Skin of body (tissue), 3 donors: Measurements from ENCODE around the gene WIPF1. TPM values are rescaled to one million over a fixed set of nuclear protein-coding genes. Genes with fewer than 3 reads are reported as not detected.

Source experiments
- DNase-seq: peaks from one replicate; lab custom pipeline; 2025; lab: John Stamatoyannopoulos, UW
- small RNA-seq: library from RNA; depleted of rRNA; stranded (forward); fragments of <200 nt; gene quantifications from one replicate; pipeline ENCODE3, GENCODE V24; 2014; ENCODE audit warnings: low replicate concordance
- total RNA-seq: library from RNA; depleted of rRNA; stranded (reverse); fragments of >200 nt; gene quantifications from one replicate; pipeline ENCODE4 v1.2.3, GENCODE V29; 2014

Gene WIPF1
- total RNA-seq, 1 donor from 2014 or later = 32.4 TPM

DNA sequence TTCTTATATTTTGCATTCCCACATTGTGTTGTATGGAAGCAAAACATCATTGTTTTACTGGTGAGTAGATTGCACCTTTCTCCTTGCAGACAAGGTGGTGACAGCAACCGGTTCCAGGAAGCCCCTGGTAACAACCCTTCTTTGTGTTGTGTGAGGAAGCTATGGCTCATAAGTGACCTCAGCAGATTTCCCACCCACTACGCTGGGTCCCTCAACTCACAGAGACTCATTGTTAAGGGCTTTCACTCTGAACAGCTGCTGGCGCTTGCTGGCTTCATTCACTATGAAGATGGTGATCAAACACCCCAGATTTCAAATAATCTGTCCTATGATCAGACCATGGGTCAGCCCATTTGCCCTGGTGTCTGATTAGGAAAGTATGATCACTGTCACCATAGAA, 53.4 kb downstream of the WIPF1 start:
- DNase-seq = peak; percentile 16

- DNase-seq = no peak
Observed at GRCh38 chr2:174540893-174541292, 56.7 kb downstream of the WIPF1 start.

GRCh38 chr2:174535757-174536703, 61.6 kb downstream of the WIPF1 start:
- no peak for DNase-seq

DNA sequence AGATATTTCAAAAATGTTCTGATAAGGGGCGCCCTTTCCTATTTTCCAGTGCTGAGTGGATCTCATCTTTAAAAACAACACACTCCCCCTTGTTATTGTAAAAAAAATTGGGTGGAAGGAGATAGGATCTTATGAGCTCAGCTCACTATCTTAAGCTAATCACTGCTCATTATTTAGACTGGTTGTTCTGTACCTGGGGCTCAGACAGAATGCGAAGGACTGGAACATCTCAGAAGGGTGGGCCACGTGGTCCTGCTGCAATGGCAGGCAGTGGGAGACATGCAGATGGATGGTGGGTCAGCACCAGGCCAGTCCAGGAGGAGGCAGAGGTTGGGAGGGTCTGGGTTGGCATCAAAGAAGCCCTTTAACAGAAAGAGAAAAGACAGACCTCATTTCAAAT, 62.5 kb downstream of the WIPF1 start:
- no peak for DNase-seq

GRCh38 chr2:174529916-174530315, 67.7 kb downstream of the WIPF1 start:
- no peak for DNase-seq

DNA sequence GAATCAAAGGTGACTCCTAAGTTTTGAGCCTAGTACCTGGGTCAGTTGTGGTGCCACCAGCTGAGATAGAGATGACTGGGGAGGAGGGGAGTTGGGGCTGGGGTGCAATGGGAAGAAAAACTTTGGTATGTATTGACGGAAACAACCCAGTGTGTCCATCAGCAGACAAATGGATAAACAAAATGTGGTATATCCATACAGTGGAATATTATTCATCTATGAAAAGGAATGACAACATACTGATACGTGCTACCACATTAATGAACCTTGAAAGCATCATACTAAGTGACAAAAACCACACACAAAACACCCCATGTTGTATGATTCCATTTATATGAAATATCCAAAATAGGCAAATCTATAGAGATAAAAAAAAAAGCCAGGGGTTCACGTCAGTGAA, 69.6 kb downstream of the WIPF1 start:
- no peak for DNase-seq

DNA sequence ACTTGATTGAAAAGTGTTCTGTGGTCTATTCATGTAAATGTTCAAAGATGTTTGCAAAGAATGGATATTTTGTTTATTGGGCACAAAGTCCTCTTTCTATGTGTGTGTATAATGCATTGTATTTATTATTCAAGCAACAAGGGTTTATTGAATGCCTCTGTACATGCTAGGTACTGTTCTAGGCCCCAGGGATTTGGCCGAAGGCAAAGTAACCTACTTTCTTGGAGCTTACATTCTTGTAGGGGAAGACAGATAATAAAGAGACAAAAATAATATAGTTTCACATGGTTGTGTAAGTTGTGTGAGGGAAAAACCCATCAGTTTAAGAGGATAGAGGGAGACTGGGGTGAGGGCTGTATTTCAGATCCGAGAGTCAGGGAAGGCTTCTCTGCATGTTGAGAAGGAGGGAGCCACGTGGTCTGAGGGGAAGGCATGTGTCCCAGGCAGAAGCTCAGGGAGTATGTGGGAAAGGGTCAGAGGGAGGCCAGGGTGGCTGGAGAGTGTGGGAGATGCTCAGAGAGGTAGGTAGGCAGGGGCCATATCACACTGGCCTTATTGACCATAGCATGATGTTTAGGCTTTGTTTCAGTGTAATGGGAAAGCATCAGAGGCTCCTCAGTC, 70.4 kb downstream of the WIPF1 start:
- no peak for DNase-seq

DNA sequence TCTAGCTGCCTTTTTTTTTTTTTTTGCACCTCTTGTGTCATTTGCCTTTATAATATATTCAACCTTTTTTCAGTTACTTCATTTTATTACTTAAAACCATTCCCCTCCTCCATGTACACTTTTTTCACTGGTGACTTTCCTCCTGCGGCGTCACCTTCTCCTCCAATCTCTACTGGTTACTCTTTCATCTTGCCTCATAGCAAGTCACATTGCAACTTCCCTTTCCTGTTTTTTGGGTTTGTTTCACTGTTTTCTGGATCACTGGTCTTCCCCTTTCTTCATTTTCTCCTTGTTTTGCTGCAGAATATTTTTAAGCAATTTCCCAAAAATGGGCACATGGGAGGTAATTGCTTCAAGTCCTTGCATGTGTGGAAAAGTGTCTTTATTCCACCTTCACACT, 73.1 kb downstream of the WIPF1 start:
- DNase-seq = no peak

DNA sequence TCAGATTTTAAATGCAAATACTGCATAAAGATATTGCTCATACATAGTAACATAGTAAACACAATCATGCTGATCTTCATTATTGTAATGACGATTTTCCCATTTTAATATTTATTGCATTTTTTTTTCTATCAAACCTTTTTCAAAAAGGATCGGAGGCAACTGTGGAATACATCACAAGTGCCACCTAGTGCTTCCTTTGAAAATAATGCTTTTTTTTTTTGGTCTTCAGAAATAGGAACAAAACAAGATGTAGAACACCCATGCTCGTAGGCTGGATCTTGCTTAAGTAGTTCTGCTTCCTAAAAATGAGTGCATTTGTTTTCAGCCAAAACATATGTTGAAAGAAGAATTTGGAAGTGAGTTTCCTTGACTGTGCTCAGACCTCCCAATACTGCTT, 75.1 kb downstream of the WIPF1 start:
- DNase-seq = no peak

GRCh38 chr2:174518395-174518794, 79.2 kb downstream of the WIPF1 start:
- no peak for DNase-seq

DNA sequence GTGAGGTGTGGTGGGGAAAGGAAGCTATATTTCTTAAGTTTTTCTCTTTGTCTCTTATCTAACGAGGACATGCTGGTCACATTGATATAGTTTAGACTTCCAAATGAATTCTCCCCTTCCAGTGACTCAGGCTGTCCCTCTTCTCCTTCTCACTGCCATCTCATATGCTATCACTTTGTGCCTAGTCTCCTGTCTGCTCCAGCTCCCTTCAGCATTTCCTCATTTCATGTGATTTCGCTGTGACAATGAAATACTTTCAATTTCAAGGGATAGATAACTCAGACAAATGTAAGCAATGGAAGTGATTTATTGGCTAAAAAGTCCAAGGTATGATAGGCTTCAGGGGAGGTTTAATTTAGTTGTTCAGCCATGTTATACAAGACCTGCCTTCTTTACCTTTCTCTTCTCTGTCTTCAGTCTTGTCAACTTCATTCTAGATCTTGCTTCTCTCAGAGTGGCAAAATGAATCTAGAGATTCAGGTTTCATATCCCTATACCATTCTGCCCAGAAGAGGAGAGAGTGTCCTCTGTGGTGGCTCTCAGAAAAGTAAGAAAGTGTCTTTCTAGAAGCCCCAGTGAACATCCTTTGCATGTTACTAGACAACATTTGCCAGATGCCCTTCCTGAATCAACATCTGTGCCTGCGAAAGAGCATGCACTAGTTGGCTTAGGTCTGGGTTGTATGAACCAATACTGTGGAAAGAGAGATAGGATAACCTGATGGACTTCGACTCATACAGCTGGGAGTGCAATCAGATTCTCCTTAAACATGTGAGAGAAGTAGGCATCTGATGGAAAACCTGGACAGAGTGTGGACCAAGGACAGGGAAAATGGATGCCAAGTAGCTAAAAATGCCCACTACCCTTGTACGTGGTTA, 80.9 kb downstream of the WIPF1 start:
- DNase-seq = no peak

DNA sequence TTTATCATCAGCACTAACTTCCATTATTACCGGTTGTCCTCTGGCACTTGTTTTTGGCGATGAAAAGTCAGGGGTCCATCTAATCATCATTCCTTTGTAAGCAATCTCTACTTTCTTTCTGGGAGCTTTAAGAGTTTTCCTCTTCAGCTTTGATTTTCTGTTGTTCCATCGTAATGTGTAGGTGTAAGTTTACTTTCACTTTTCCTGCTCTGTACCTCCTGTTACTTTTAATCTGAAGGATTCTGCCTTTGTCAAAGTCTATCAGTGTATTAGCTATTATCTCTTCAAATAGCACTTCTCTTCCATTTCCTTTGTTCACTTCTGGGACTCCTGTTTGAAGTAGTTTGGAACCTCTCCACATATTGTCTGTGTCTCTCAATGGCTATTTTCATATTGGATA, 85.3 kb downstream of the WIPF1 start:
- no peak for DNase-seq

GRCh38 chr2:174511580-174512260, 85.9 kb downstream of the WIPF1 start:
- no peak for DNase-seq

DNA sequence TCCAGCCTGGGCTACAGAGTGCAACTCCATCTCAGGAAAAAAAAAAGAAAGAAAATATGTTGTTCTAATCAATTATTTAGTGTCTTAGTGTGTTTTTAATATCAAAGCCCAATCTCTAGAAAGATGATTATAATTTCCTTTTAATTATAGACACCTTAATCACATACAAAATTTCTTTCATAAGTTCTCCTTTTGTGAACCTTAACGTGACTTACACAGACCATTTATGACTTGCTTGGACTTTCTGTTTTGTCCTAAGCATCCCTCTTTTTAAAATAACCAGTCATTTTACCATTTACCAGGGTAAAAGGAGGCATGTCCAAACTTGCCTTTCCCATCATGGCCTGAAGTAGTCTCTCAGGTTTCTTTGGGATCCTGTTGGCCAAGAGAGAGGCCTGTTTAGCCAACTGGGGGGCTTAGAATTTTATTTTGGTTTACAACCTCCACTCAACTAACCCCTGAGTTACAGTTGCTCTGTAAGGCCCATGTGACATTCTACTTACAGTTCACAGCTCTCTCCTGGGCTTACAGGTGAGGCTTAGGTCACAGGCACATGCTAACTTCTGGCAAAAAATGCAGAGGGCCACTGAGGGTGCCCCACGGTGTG, 86.9 kb downstream of the WIPF1 start:
- DNase-seq = no peak

Small RNA genes lying within 50 kb of the gene (small RNA-seq; reads per million reads assigned to genes)
- gene RNU6-5P = not detected

Other genes with a start within 250 kb of the WIPF1 start
- gene SCRN3, start 202.1 kb downstream of the WIPF1 start, total RNA-seq = 18.2 TPM
- 5.8 TPM for gene GPR155, start 110.8 kb downstream of the WIPF1 start, total RNA-seq
- 4.2 TPM for gene CHRNA1, start 166.7 kb upstream of the WIPF1 start, total RNA-seq